ENCODE results near the gene DUSP22. TPM values are rescaled to one million over a fixed set of nuclear protein-coding genes. Genes with fewer than 3 reads are reported as not detected.

The DUSP22 gene
- total RNA-seq, 4 donors from 2014 or later: 53.2 to 89.8 (median 73.7) TPM

GRCh38 chr6:352896-353470 is 60.7 kb downstream of the DUSP22 start:
- no peaks in the 10 kb centered on the region for H3K27me3 ChIP-seq
- WGBS, 2 donors: 76 to 79% methylated on average over 11 of the region's 11 CpGs
- H3K4me1 ChIP-seq: no peaks in the 10 kb centered on the region
- DNase-seq (ENCODE audit: low spot score in 2 of 2): no peak
- no peaks in the 10 kb centered on the region for H3K9me3 ChIP-seq
- no peak overlapping the region for H3K27ac ChIP-seq
- peaks cover 0 to 41% (median 0%) of the 10 kb centered on the region in 3 donors for H3K36me3 ChIP-seq
- TF ChIP-seq POLR2A (IDR thresholded peaks at IDR 0.05) (no peak), EP300 (IDR thresholded peaks at IDR 0.05) (no peak), CTCF (IDR thresholded peaks at IDR 0.05) (no peak)
- H3K4me3 ChIP-seq: no peak overlapping the region

DNA sequence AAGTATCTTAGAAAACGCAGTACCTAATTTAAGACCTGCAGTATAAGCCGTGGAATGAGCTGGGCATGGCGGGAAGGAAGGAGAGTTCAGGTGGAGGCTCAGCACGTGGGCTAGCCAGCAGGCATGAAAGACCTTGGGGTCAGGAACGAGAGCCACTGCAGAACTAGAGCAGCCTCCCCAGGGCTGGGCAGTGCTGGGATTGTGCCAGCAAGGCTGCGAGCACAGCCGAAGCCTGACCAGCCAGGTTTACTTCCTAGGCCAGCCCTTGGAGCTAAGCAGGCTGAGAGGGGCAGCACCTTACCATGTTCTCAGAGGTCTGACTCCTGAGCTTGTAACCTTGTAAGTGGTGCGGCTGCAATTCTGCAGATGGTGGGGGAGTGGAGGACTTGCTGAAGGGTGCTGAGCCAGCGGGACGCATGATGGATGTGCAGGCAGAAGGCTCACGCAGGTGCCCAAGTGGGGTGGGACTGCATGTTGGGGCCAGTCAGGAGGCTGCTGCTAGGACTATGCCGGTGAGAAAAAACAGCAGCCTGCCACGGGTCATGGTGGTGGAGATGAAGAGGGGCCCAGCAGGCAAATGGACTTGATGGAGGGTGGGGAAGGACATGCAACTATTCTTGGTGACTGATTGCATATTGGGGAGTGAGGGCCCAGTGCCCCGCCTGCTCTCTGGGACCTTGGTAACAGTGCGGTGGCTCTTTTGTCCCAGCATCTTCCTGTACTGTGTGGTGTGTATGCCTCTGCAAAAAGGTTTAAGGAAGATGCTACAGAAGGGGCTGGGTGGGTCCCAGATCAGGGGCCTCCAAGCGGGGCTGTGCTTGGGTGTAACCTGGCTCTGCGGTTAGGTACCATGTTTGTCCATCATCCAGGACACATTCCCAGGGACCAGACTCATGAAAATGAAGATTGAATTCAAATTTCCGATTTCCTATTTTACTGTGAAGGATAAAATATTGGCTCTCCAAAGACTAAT is 61.6 kb downstream of the DUSP22 start:
- Histone ChIP-seq H3K27me3 (no peaks in the 10 kb centered on the region), H3K27ac (no peak overlapping the region), H3K9me3 (no peaks in the 10 kb centered on the region), H3K36me3 (peaks cover 0 to 32% (median 0%) of the 10 kb centered on the region in 3 donors), H3K4me1 (no peaks in the 10 kb centered on the region), H3K4me3 (no peak overlapping the region)
- no peak for TF ChIP-seq CTCF (IDR thresholded peaks at IDR 0.05)
- TF ChIP-seq POLR2A (IDR thresholded peaks at IDR 0.05): no peak
- no peak for TF ChIP-seq EP300 (IDR thresholded peaks at IDR 0.05)
- DNase-seq (ENCODE audit: low spot score in 2 of 2): no peak
- 85 to 86% methylated on average over 18 of the region's 18 CpGs for WGBS, 2 donors

DNA sequence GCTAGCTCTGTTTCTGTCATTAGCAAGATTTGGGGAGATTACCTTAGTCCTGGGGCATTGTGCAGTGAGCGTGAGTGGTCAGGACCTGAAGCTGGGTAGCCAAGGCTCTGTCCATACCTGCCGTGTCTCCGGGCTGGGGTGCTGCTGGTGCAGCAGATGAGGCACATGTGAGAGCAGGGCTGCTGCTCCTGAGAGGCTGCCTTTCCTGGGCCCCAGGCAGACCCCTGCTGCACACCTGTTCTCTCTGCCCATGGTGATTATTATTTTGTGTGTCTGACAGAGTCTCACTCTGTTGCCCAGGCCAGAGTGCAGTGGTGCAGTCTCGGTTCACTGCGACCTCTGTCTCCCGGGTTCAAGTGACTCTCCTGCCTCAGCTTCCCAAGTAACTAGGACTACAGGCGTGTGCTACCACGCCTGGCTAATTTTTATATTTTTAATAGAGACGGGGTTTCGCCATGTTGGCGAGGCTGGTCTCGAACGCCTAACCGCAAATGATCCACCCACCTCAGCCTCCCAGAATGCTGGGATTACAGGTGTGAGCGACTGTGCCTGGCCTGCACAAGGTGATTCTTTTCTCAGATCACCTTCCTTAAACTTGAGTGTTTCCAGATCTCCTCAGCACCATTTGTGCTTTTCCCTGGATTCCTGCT is 62.5 kb downstream of the DUSP22 start:
- WGBS, 2 donors: 87 to 91% methylated on average over 15 of the region's 15 CpGs

DNA sequence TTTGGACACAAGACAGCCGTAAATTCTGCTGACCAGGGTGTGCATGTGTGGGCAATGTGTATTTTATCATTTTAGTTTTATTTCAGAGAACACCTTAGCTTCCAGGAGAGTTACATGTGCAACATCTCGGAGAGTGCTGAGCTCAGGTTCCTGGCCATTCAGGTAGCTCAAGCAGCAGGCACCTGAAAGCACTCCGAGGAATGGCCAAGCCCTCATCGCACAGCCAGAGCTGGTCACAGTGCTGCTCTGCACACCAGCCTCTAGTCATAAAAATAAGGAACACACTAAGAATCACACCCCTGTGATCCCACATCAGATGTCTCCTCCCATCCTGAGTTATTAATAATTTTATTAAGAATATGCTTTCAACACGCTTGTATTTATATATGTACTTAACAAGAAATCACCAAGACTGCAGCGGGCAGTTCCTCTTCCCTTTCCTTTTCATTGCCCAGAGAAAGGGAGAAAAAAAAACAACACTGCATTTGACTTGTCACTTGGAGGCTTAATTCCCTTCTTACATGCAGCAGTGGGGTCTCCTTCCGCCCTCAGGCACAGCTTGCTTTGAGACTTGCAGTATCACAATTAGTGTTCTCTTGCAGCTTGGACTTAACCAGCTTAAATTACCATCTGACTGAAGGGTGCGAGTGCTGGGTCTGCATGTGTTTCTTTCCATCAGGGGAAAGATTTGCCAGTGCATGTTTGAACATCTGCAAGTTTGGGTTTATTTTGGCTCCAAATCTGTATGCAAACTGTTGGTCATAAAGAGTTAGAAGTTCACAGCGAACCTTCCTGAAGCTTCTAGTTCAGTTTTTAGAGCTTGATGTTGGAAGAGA is 63.3 kb downstream of the DUSP22 start:
- Histone ChIP-seq H3K9me3 (no peaks in the 10 kb centered on the region), H3K27ac (no peak overlapping the region), H3K4me1 (no peaks in the 10 kb centered on the region), H3K36me3 (peaks cover 0 to 21% (median 0%) of the 10 kb centered on the region in 3 donors), H3K4me3 (no peak overlapping the region), H3K27me3 (no peaks in the 10 kb centered on the region)
- WGBS, 2 donors: 68 to 72% methylated on average over 9 of the region's 9 CpGs
- no peak for TF ChIP-seq CTCF (IDR thresholded peaks at IDR 0.05)
- peak in 1 of 2 donors; percentile 36 for TF ChIP-seq EP300 (IDR thresholded peaks at IDR 0.05)
- TF ChIP-seq POLR2A (IDR thresholded peaks at IDR 0.05): no peak
- DNase-seq (ENCODE audit: low spot score in 2 of 2): no peak

More for the DNA sequence above, 62.5 kb downstream of the DUSP22 start:
- Histone ChIP-seq H3K27ac (no peak overlapping the region), H3K36me3 (peaks cover 0 to 23% (median 0%) of the 10 kb centered on the region in 3 donors), H3K4me1 (no peaks in the 10 kb centered on the region), H3K4me3 (no peak overlapping the region), H3K27me3 (no peaks in the 10 kb centered on the region), H3K9me3 (no peaks in the 10 kb centered on the region)
- no peak for DNase-seq (ENCODE audit: low spot score in 2 of 2)
- no peak for TF ChIP-seq EP300 (IDR thresholded peaks at IDR 0.05)
- TF ChIP-seq CTCF (IDR thresholded peaks at IDR 0.05): no peak
- no peak for TF ChIP-seq POLR2A (IDR thresholded peaks at IDR 0.05)

All from tibial nerve (tissue), 4 donors.